OCI-LY1 (cell line): ENCODE results near the gene TRIO.

Source experiments
- H2AFZ ChIP-seq: fragments of 200-600 bp; sonication (generic), shearing (Covaris generic); 2 replicates; pipeline ENCODE4 v1.6.0; 2014; ENCODE audit warnings: antibody characterized with exemption, mild to moderate bottlenecking, low read length
- H3F3A ChIP-seq: fragments of 200-600 bp; sonication (generic), shearing (Covaris generic); 2 replicates; pipeline ENCODE4 v1.6.0; 2014; ENCODE audit warnings: mild to moderate bottlenecking, antibody characterized with exemption, low read length, moderate library complexity; ENCODE audit not compliant: insufficient read depth
- H3K27ac ChIP-seq: fragments of 200-600 bp; sonication (generic); 2 replicates; pipeline ENCODE4 v1.5.1; 2014; ENCODE audit warnings: low read length, mixed run types, mild to moderate bottlenecking, low read depth; ENCODE audit not compliant: poor library complexity, severe bottlenecking
- H3K27me3 ChIP-seq: fragments of 200-600 bp; sonication (generic); 2 replicates; pipeline ENCODE4 v1.6.0; 2014; ENCODE audit warnings: antibody characterized with exemption, mild to moderate bottlenecking, low read length, moderate library complexity; ENCODE audit not compliant: insufficient read depth
- H3K36me3 ChIP-seq: fragments of 200-600 bp; sonication (generic); 2 replicates; pipeline ENCODE4 v1.6.1; 2014; ENCODE audit warnings: mild to moderate bottlenecking, antibody characterized with exemption, low read length, moderate library complexity, mixed read lengths; ENCODE audit not compliant: insufficient read depth
- H3K4me1 ChIP-seq: fragments of 200-600 bp; sonication (generic); 2 replicates; pipeline ENCODE4 v1.5.1; 2014; ENCODE audit warnings: mild to moderate bottlenecking, low read length, moderate library complexity; ENCODE audit not compliant: insufficient read depth, severe bottlenecking
- H3K4me2 ChIP-seq: fragments of 200-600 bp; sonication (generic), shearing (Covaris generic); 2 replicates; pipeline ENCODE4 v1.6.1; 2014; ENCODE audit warnings: low read length
- H3K4me3 ChIP-seq: fragments of 200-600 bp; sonication (generic); 2 replicates; pipeline ENCODE4 v1.5.1; 2014; ENCODE audit warnings: low read length, low read depth, mild to moderate bottlenecking, mixed read lengths; ENCODE audit not compliant: poor library complexity, severe bottlenecking
- H3K79me2 ChIP-seq: fragments of 200-600 bp; shearing (Covaris generic); 2 replicates; pipeline ENCODE4 v1.6.1; 2016; ENCODE audit warnings: mixed run types, low read length, mixed read lengths; ENCODE audit not compliant: insufficient read depth
- H3K9ac ChIP-seq: fragments of 200-600 bp; sonication (generic), shearing (Covaris generic); 2 replicates; pipeline ENCODE4 v1.6.1; 2014; ENCODE audit warnings: mild to moderate bottlenecking, low read length, mixed read lengths
- H3K9me2 ChIP-seq: fragments of 200-600 bp; sonication (generic), shearing (Covaris generic); 2 replicates; pipeline ENCODE4 v1.6.1; 2014; ENCODE audit warnings: low read depth, mild to moderate bottlenecking, low read length, mixed read lengths
- H3K9me3 ChIP-seq: fragments of 200-600 bp; shearing (Covaris generic); 2 replicates; pipeline ENCODE4 v1.6.1; 2014; ENCODE audit warnings: low read length, mixed read lengths
- H4K20me1 ChIP-seq: fragments of 200-600 bp; sonication (generic), shearing (Covaris generic); 2 replicates; pipeline ENCODE4 v1.6.0; 2016; ENCODE audit warnings: mild to moderate bottlenecking, low read length; ENCODE audit not compliant: insufficient read depth
- CTCF ChIP-seq: fragments of 200-600 bp; sonication (generic), shearing (Covaris generic); IDR thresholded peaks from 2 replicates; pipeline ENCODE4 v1.5.1; 2017; ENCODE audit warnings: mild to moderate bottlenecking, antibody characterized with exemption, low read length, moderate library complexity, mixed read lengths
- EZH2 ChIP-seq: fragments of 200-600 bp; sonication (generic), shearing (Covaris generic); IDR thresholded peaks from 2 replicates; pipeline ENCODE4 v1.8.0; 2017; ENCODE audit warnings: borderline replicate concordance, mixed run types, mild to moderate bottlenecking, antibody characterized with exemption, low read length, moderate library complexity, mixed read lengths

The TRIO gene

GRCh38 chr5:14112998-14113652 lies 30.0 kb upstream of the TRIO start:
- no peak overlapping the region for H3K9ac ChIP-seq
- H3K4me2 ChIP-seq: no peak overlapping the region
- H4K20me1 ChIP-seq: no peaks in the 10 kb centered on the region

GRCh38 chr5:14114615-14115251 lies 28.4 kb upstream of the TRIO start:
- no peak overlapping the region for H3K4me3 ChIP-seq
- no peaks in the 10 kb centered on the region for H3K36me3 ChIP-seq
- no peak overlapping the region for H3K9ac ChIP-seq
- H3F3A ChIP-seq: no peaks in the 10 kb centered on the region
- TF ChIP-seq EZH2 (no peak), CTCF (no peak)
- no peaks in the 10 kb centered on the region for H3K9me3 ChIP-seq
- no peaks in the 10 kb centered on the region for H3K9me2 ChIP-seq
- no peaks in the 10 kb centered on the region for H4K20me1 ChIP-seq
- no peaks in the 10 kb centered on the region for H3K79me2 ChIP-seq
- no peak overlapping the region for H3K4me2 ChIP-seq
- H3K27me3 ChIP-seq: no peaks in the 10 kb centered on the region
- H3K27ac ChIP-seq: no peak overlapping the region
- H2AFZ ChIP-seq: no peak overlapping the region
- no peaks in the 10 kb centered on the region for H3K4me1 ChIP-seq

More at GRCh38 chr5:14112998-14113652, 30.0 kb upstream of the TRIO start:
- Histone ChIP-seq H2AFZ (no peak overlapping the region), H3K4me3 (no peak overlapping the region), H3K4me1 (no peaks in the 10 kb centered on the region), H3K9me2 (no peaks in the 10 kb centered on the region), H3K36me3 (no peaks in the 10 kb centered on the region), H3K9me3 (no peaks in the 10 kb centered on the region), H3F3A (no peaks in the 10 kb centered on the region), H3K27ac (no peak overlapping the region), H3K79me2 (no peaks in the 10 kb centered on the region), H3K27me3 (no peaks in the 10 kb centered on the region)
- TF ChIP-seq CTCF: no peak
- no peak for TF ChIP-seq EZH2

- Histone ChIP-seq H3K27ac (no peak overlapping the region), H3K9me2 (no peaks in the 10 kb centered on the region), H4K20me1 (no peaks in the 10 kb centered on the region), H3K36me3 (no peaks in the 10 kb centered on the region), H3K9ac (no peak overlapping the region), H3K4me2 (no peak overlapping the region), H3K9me3 (no peaks in the 10 kb centered on the region), H3K4me1 (no peaks in the 10 kb centered on the region), H3K4me3 (no peak overlapping the region), H3K79me2 (no peaks in the 10 kb centered on the region), H2AFZ (no peak overlapping the region), H3F3A (no peaks in the 10 kb centered on the region), H3K27me3 (no peaks in the 10 kb centered on the region)
- no peak for TF ChIP-seq CTCF
- no peak for TF ChIP-seq EZH2
These were observed 27.7 kb upstream of the TRIO start for GRCh38 chr5:14115323-14115895.
